GM18519 (cell line): ENCODE results near the gene VMP1.
"Not testable (repeated sequence)": the region's sequence is repeated elsewhere in the genome, so short reads cannot be mapped to it uniquely, and the experiment has no call there.

Experiments used
- ATAC-seq: cut with Tn5 transposase; IDR thresholded peaks from one replicate; pipeline ENCODE4 v1.9.1; 2021; ENCODE audit warnings: mild to moderate bottlenecking, moderate library complexity; ENCODE audit not compliant: unreplicated experiment, low FRiP score

VMP1 gene

DNA sequence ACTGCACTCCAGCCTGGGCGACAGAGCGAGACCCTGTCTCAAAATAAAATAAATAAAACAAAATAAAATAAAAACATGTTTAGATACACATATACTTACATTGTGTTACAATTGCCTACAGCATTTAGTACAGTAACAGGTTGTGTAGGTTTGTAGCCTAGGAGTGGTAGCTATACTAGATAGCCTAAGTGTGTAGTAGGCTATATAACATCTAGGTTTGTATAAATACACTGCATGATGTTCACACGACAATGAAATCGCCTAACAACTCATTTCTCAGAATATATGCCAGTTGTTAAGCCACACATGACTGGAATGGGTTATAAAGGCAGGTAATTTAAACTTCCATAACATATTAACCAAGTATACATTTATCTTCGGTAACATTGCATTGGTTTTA, 94.7 kb downstream of the VMP1 start:
- ATAC-seq = no peak

DNA sequence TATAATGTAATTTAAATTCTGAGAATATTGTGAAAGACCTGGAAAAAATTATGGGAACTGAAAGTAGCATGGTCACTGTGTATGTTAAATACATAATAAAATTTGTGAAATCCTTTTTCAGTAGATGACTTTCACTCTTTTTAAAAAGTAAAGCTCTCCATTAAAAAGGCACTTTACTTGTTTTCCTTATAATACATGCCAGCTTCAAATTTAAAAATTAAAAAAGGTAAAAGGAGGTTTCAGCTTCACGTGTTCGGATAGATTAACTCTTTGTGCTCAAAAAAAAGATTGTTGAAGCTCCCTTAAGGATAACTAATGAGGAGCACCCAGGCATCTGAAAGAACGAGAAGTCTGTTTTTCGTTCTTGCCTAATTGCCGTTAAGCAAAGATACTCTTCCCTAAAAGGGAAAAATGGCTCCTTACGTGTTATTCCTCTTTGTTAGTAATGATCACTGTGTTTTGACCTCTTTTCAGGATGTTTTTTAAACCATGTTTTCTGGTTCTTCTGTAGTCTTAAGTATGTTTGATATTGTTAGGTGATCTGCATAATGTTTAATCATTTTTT, 97.5 kb downstream of the VMP1 start:
- no peak for ATAC-seq

DNA sequence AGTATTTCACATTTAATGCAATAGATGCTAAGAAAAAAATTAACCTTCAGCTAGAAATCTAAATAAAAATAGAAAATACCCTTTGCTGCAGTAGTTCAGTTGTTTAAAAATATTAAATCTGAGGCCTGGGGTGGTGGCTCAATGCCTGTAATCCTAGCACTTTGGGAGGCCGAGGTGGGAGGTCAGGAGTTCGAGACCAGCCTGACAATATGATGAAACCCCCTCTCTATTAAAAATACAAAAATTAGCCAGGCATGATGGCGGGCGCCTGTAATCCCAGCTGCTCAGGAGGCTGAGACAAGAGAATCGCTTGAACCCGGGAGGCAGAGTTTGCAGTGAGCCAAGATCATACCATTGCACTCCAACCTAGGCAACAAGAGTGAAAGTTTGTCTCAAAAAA, 98.9 kb downstream of the VMP1 start:
- not testable (repeated sequence) for ATAC-seq

DNA sequence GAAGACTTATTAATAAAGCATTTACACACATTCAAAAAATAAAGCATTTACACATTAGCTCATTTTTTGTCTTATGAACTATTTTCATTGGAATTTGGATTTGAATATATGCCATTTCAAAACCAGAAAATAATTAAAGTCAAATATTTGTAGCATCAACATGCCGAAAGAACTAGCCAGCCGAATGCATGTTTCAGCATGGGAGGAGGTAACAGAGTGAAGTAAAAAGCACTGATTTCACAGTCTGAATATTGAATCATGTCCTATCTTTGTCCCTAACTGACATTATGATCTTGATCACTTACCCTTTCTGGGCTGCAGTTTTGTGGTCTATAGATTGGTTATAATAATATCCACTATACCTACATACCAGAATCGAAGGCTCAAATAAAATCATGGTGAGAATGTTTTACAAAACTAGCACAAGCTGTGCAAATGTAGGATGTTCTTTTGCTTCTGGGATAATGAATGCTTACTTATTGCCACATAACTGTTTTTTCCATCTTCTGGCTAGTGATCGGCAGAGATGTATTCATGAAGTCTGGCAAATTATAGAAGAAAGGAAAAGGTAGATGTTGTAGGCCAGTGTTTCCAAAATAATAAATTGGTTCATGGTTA, 100.5 kb downstream of the VMP1 start:
- ATAC-seq = no peak

DNA sequence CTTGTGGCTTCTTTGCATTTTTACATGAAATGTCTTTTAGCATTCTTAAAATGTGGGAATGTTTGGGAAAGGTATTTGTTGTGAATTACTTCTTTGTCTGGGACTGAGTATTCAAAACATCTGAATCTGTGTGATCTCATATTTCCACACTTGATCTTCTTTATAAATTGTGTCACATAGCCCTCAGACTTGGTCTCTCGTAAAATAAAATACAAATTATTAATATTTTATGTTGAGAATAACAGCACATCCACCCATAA, 103.4 kb downstream of the VMP1 start:
- ATAC-seq = no peak

DNA sequence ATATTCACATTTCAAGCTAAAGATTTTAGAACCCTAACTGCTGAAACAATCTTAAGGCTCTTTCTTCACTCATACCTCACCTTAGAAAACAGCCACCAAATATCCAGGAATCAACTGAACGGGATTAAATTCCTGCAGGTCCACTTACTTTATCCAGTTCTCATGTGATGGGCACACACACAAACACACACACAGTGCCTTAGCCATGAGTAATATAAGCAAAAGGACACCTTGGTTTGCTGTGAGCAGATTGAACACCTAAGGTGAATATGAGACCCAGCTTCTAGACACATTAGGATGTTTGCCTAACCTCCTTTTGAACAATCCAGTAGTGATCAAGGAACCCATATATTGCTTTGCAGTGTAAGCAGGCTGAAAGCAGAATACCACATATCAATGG, 103.8 kb downstream of the VMP1 start:
- ATAC-seq = no peak

DNA sequence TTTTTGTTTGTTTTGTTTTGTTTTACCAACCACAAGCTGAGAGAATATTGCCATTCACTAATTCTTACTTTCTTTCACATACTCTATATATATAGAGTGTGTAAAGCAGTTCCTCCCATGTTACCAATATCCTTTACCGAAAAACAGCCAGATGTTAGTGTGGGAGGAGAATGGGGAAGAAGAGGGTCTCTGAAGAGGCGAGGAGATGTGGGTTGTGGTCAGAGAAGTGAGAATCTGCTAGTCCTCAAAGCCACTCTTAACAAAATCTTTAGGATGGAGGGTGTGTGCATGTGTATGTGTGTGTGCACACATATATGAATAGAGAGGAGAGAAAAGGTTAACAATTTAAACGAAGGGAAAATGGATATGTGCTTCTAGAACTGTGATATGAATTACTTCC, 104.7 kb downstream of the VMP1 start:
- no peak for ATAC-seq

DNA sequence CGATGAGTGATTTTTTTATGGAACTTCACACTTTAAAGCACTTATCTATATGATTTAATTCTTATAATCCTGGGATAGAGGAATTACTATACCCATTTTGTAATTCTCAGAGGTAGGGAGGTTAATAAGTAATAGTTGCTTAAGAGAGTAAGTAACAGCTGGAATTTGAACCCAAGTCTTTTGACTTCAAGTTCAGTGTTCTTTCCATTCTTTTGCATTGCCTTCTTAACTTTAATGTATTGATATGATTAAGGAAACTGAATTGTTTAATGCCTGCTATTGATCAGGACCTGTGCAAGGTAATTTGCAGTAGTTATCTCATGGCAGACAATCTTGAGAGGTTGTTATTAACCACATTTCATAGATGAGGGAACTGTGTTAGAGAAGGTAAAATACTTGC, 106.8 kb downstream of the VMP1 start:
- ATAC-seq = no peak

DNA sequence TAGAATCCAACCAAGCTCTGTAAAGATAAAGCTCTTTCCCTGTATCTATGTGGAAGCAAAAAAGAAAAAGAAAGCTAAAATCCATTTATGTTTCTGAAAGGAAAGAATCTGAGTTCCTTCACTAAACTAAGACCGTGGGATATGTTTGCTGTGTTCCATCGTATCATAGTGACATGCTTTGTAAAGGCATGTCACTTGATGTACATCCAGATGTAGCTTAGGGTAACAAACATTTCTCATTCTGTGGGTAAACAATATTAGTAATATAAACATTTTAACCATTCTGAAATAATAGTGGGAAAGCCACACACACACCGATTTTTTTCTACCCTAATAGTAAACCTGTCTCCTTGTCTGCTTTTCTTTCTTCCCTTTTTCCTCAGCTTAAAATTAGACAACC, 107.2 kb downstream of the VMP1 start:
- no peak for ATAC-seq

DNA sequence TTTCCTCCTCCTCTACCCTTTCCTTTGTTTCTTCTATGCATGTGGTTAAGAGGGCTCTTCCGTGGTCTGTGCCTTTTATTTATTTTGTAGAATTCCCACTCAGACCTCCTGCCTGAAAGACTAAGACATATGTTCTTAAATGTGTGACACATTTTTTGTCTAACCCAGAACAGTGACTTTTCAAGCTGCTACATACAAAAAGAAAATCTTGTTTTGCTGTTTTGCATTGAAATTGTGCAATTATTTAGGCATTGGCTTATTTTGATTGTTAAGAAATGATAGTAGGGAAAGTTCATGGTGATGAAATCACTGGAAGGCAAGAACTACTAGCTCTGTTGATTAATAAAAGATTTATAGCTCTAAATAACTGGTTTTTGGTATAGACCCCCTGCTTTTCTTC, 108.5 kb downstream of the VMP1 start:
- no peak for ATAC-seq

DNA sequence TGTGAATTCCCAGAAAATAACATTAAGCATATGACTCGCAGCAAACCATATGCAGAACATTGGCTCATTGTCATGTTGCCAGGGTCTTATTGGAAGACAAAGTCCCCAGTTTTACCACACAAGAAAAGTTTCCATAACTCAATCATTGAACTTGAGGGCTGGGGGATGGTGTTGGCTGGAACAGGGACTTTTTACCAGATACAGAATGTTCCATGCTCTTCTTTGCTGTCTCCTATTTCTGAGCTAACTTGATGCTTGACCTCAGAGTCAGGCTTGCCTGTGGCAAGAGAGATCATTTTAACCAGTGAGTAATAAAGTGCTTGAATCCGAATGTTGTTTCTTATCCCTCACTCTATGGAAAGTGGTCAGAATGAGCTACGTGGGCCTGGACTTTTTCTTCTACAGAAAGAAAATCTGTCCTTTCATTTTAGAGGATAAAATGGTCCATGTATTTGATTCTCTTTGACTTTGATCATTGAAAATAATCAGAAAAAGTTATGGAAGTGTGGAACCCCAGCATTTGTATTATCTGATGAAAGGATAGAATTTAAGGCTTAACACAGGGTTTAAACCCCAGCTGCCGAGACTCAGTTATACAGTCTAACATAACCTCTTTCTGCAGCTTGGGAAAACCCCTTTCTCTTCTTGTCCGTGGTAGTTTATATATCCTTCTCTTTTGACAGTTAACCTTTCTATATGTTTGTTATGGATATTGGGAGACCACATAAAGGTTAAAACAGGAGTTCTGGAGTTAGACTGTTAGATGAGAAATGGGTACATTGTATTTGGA, 118.3 kb downstream of the VMP1 start:
- ATAC-seq = no peak

DNA sequence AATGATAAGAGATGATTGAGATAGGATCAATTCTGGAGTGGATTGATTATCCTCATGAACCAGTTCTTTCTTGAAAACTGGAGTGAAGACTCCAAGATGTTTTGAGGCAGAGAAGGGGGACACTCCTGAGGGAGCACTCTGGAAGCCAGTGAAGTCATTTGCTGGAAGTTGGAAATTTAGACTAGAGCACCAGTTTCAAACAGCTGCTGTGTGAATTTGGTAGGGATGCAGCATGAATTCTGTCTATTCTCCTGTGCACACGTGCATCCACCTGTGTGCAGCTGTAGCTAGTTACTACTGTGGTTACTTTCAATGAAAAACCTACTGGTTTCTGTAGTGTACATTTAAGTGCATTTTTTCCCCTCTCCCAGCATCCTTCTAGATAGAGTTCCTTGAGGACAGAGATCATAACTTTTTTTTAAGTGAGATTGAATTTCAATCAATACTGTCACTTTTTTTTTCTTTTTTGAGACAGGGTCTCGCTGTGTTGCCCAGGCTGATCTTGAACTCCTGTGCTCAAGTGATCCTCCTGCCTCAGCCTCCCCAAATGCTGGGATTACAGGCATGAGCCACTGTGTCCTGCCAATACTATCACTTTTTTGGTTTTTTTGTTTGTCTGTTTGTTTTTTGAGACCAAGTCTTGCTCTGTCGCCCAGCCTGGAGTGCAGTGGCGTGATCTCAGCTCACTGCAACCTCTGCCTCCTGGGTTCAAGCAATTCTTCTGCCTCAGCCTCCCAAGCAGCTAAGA, 119.4 kb downstream of the VMP1 start:
- no peak for ATAC-seq

DNA sequence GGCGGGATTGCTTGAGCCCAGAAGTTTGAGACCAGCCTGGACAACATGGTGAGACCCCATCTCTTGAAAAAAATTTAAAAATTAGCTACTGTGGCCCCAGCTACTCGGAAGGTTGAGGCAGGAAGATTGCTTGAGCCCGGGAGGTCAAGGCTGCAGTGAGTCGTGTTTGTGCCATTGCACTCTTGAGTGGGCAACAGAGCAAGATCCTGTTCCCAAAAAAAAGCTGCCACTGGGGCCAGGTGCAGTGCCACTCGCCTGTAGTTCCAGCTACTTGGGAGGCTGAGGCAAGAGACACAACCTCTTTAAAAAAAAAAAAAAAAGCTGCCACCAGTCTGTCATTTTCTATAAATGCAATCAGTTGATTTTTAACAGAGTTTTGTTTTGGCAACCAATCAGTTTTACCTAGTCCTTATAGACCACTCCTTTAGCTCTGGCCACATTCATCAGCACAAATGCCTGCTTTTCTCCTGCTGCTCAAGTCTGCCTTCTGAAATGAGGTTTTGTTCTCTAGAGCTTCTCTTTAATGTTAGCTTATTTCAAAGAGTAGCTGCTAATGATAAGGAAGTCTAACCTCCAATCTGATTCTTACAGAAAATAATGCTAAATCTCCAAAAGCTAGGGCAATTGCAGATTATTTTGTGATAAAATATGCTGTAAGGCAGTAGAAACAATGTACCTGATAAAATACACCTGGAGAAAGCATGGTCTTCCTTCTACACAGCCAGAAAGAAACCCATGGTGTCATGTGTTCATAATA, 120.4 kb downstream of the VMP1 start:
- ATAC-seq = no peak

DNA sequence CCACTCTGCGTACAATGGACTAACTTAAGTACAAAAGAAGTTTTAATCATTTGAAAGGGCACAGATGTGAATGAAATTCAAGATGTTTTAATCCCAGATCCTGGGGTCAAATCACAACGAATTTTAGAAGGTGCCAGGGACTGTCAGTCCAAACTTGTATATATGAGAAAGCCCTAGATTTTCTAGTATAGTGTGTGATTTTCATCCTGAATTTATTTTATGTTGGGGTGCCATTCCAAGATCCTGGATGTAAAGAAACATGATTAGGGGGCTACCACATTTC, 121.0 kb downstream of the VMP1 start:
- no peak for ATAC-seq

DNA sequence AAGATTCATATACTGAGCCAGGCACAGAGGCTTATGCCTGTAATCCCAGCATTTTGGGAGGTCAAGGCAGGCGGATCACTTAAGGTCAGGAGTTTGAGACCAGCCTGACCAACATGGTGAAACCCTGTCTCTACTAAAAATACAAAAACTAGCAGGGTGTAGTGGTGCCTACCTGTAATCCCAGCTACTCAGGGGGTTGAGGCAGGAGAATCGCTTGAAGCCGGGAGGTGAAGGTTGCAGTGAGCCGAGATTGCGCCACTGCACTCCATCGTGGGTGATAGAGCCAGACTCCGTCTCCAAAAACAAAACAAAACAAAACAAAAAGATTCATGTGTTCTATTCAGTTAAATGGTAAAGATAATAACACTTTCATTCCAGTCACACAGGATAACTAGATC, 121.4 kb downstream of the VMP1 start:
- not testable (repeated sequence) for ATAC-seq

DNA sequence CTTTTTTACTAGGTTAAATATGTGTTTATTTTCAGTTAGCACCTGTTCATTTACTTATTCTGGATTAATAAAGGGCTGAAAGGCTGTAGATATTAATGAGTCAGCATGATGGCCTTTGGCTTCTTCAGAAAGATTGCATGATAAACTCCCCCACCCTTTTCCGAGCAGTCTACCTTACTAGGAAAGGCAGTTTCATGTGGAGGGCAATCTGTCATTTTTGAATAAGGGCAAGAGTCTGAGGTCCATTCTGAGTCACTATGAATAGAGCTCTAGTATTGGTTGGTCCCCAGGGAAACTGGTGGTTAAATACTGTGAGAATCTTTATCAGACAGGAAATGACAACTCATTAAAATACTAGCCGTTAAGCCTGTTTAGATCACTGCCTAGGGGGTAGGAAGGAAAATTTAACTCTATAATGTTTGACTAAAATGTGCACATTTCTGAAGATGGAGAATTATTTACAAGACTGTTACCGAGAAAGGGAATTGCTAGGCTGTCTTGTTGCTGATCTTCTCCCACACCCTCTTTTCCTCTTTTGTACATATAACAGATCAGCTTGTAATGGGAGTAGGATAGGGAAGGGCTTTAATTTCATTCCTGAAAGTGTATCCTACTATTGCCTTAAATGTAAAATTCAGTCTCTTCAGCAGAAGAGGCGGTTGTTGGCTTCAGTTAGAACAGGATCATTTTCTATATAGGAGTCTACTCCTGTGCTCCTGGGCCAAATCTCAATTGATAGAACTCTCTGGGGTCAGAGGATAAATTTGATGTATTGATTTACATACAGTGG, 122.0 kb downstream of the VMP1 start:
- ATAC-seq = peak; percentile 71

DNA sequence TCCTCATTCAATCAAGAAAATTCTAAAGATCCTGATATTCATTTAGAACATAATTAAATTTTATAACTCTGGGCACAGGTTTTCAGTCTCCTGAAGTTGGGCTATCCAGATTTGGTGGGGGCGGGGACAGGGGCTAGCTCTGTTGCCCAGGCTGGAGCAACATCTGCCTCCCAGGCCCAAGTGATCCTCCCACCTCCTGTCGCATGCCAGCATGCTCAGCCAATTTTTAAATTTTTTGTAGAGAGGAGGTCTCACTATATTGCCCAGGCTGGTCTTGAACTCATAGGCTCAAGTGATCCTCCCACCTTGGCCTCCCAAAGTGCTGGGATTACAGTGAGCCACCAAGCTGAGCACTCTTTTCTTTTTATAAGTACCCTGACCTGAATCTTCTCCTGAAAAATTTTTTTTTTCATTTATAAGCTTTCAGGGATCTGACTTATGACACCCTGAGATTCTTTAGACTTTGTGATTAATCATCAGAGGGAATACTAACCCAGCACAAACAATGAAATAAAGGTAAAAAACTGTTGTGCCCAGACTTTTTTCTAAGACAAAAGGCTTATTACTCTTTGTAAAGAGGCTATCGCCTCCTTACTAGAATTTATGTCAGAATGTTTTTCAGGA, 122.7 kb downstream of the VMP1 start:
- no peak for ATAC-seq

DNA sequence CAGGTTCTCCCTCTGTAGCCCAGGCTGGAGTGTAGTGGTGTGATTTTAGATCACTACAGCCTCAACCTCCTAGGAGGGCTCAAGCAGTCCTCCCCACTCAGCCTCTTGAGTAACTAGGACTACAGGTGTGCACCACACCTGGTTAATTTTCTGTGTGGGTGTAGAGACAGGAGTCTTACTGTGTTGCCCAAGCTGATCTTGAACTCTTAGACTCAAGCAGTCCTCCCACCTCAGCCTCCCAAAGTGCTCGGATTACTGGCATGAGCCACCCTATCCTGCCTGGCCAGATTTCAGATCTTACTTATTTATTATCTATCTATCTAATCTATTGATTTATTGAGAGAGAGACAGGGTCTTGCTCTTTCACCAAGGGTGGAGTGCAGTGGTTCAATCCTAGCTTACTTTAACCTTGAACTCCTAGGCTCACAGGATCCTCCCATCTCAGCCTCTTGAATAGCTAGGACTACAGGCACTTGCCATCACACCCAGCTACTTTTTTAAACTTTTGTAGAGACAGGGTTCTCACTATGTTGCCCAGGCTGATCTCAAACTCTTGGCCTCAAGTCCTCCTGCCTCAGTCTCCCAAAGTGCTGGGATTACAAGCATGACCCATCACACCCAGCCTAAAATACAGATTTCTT, 123.5 kb downstream of the VMP1 start:
- ATAC-seq = no peak

DNA sequence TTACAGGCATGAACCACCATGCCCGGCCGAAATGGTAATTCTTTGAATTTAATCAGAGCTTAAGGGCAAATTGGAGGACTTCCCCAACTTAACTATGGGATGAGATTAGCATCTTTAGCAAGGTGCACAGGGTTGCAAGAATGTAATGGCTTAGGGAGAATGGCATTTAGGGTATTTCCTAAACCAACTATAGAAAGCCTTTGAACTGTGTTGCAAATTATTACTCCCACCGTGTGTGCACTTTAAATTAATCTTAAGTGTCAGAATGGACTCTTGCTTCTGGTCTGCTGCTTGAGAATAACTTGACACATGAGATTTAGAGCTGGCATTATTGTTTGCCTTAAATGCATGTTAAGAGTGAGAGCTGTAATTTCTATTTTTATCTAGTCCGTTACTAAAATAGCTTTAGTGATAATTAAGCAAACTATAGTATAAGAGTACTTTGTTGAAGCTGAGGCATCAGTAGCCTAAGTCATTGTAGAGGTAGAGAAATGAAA, 125.5 kb downstream of the VMP1 start:
- ATAC-seq = no peak
